ENCODE measurements around the gene CD226. TPM values are rescaled to one million over a fixed set of nuclear protein-coding genes. Genes with fewer than 3 reads are reported as not detected.
A peak's percentile ranks its signal among the peaks of the same experiment; 100 is the strongest.

CD226 gene
- 0.15 and 0.77 TPM in 2 replicates for total RNA-seq (2016; rRNA removed; fragmentation: Illumina TruSeq; extraction: Trizol)
- 4.7 and 5.9 TPM in 2 replicates for total RNA-seq (2016; cell fraction: cytosol; rRNA removed; fragmentation: Illumina TruSeq; extraction: Trizol; ENCODE audit: low read depth)
- total RNA-seq (2016; cell fraction: insoluble cytoplasmic fraction; rRNA removed; fragmentation: Illumina TruSeq; extraction: Trizol), result 0.10 and 0.63 TPM in 2 replicates
- total RNA-seq (2016; cell fraction: membrane; rRNA removed; fragmentation: Illumina TruSeq; extraction: Trizol), result 0.77 and 1.1 TPM in 2 replicates
- total RNA-seq (2016; cell fraction: nucleus; rRNA removed; fragmentation: Illumina TruSeq; extraction: Trizol), result 1.7 TPM in 2 replicates
- polyA plus RNA-seq (2011; rRNA removed), result 0.13 and 0.20 TPM in 2 replicates
- 0.05 and 0.10 TPM in 2 replicates for polyA plus RNA-seq (2011; cell fraction: cytosol; rRNA removed)
- polyA plus RNA-seq (2011; cell fraction: nucleus; rRNA removed), result 0.40 and 0.45 TPM in 2 replicates
- polyA plus RNA-seq (2012), result 0.04 and 0.25 TPM in 2 replicates
- 0.02 TPM in 1 of 2 replicates, not detected in the other for polyA plus RNA-seq (2016; cell fraction: cytosol; fragmentation: Illumina TruSeq; extraction: Trizol; ENCODE audit: low read depth)
- 0.17 TPM in 1 of 2 replicates, not detected in the other for polyA plus RNA-seq (2016; cell fraction: insoluble cytoplasmic fraction; fragmentation: Illumina TruSeq; extraction: Trizol; ENCODE audit: low read depth)
- polyA plus RNA-seq (2016; cell fraction: membrane; fragmentation: Illumina TruSeq; extraction: Trizol; ENCODE audit: low read depth), result 0.12 TPM in 1 of 2 replicates, not detected in the other
- 0.67 and 0.85 TPM in 2 replicates for polyA plus RNA-seq (2016; cell fraction: nucleus; fragmentation: Illumina TruSeq; extraction: Trizol; ENCODE audit: insufficient read depth, low read depth)
- polyA minus RNA-seq (2011; rRNA and poly(A)+ RNA removed; ENCODE audit: low replicate concordance), result 1.4 and 4.0 TPM in 2 replicates
- 0.79 TPM in 1 of 2 replicates, not detected in the other for polyA minus RNA-seq (2011; cell fraction: cytosol; rRNA and poly(A)+ RNA removed)
- 1.5 and 1.9 TPM in 2 replicates for polyA minus RNA-seq (2011; cell fraction: nucleus; rRNA and poly(A)+ RNA removed)
- Bru-seq, nascent RNA, result percentile 29 among the genes with signal in this experiment
- percentile 21 among the genes with signal in this experiment for BruChase-seq, experiment 1, labeled RNA remaining after a 6-hour chase
- percentile 30 among the genes with signal in this experiment for BruChase-seq, experiment 2, labeled RNA remaining after a 2-hour chase
- long read RNA-seq, experiment 1, result 0 reads
- long read RNA-seq, experiment 2, result 0 reads

GRCh38 chr18:69947361-69948133 is at the start of gene CD226:
TSS of gene CD226 (minus strand) at chr18:69947873. CDS start at chr18:69947406, 467 bp downstream.
- ATAC-seq (no peak), DNase-seq (ENCODE audit: low spot score) (no peak), FAIRE-seq (no peak)
- intact Hi-C loops (cut with micrococcal nuclease; ENCODE audit: unreplicated experiment) (no loop called here), in situ Hi-C loops (cut with HindIII; ENCODE audit: extremely low pct_ligation_motif_present, low pct_unique_long_range_greater_than_20kb) (no loop called here)
- no peak within 1 kb of the TSS for H2AFZ ChIP-seq (ENCODE audit: low read length)
- H3K4me1 ChIP-seq (ENCODE audit: insufficient read depth, low read length), result no peaks in the 10 kb centered on the region
- ChIA-PET CTCF (ENCODE audit: low intra/inter-chr PET ratio, low total read pairs) (no interaction called here), POLR2A (no interaction called here)
- no peaks in the 10 kb centered on the region for H3K36me3 ChIP-seq (replicated peaks in 1 of 2; ENCODE audit: control insufficient read depth in 1 of 2, insufficient read depth in 2 of 2, low read length in 2 of 2)
- H3K79me2 ChIP-seq (ENCODE audit: insufficient read depth, low read length), result no peaks in the 10 kb centered on the region
- H3K27me3 ChIP-seq (ENCODE audit: control insufficient read depth in 1 of 2, insufficient read depth in 2 of 2, low read length in 2 of 2), result no peaks in the 10 kb centered on the region
- no peaks in the 10 kb centered on the region for H4K20me1 ChIP-seq (ENCODE audit: insufficient read depth, low read length)
- WGBS (ENCODE audit: low lambda C conversion rate), result 94% methylated on average over 7 of the region's 7 CpGs
- H3K4me3 ChIP-seq (replicated peaks in 1 of 3; ENCODE audit: insufficient read depth in 1 of 3, low read depth in 2 of 3, low read length in 3 of 3), result no peak within 1 kb of the TSS
- H3K9ac ChIP-seq (ENCODE audit: insufficient read depth, low read depth, low read length), result no peak within 1 kb of the TSS
- H3K4me2 ChIP-seq (ENCODE audit: low read depth, low read length), result no peak within 1 kb of the TSS
- BruUV-seq (replicated peaks), result no TSS peak
- no peaks in the 10 kb centered on the region for H3K9me3 ChIP-seq (ENCODE audit: low read length)
- no peak within 1 kb of the TSS for H3K27ac ChIP-seq (ENCODE audit: extremely low read length, insufficient read depth, low read length)
- TF ChIP-seq MZF1 (CRISPR knock-in tag; IDR thresholded peaks at IDR 0.05; ENCODE audit: borderline replicate concordance), result no peak
- no peak for TF ChIP-seq ZNF562 (CRISPR knock-in tag; IDR thresholded peaks at IDR 0.05; ENCODE audit: borderline replicate concordance)
- TF ChIP-seq ZNF264 (CRISPR knock-in tag; IDR thresholded peaks at IDR 0.05), result no peak
- TF ChIP-seq SALL1 (CRISPR knock-in tag; IDR thresholded peaks at IDR 0.05), result no peak
- TF ChIP-seq AGO1 (IDR thresholded peaks at IDR 0.05; ENCODE audit: low read depth, low read length, poor library complexity, severe bottlenecking), result no peak
- TF ChIP-seq ZNF207 (IDR thresholded peaks at IDR 0.05; ENCODE audit: borderline replicate concordance), result no peak
- no peak for TF ChIP-seq ZFP36L1 (CRISPR knock-in tag; IDR thresholded peaks at IDR 0.05)
- no peak for TF ChIP-seq ZNF251 (CRISPR knock-in tag; IDR thresholded peaks at IDR 0.05)
- no peak for TF ChIP-seq ZNF275 (CRISPR knock-in tag; IDR thresholded peaks at IDR 0.05; ENCODE audit: borderline replicate concordance)
- TF ChIP-seq MTF1 (CRISPR knock-in tag; IDR thresholded peaks at IDR 0.05), result no peak
- no peak for TF ChIP-seq RNF2 (conservative IDR thresholded peaks at IDR 0.05; ENCODE audit: low read depth)
- no peak for TF ChIP-seq ZNF713 (CRISPR knock-in tag; IDR thresholded peaks at IDR 0.05)
- TF ChIP-seq DDIT3 (CRISPR knock-in tag; IDR thresholded peaks at IDR 0.05), result no peak
